Esophagus squamous epithelium (tissue), 5 donors: ENCODE measurements around the gene PLEKHA8. TPM values are rescaled to one million over a fixed set of nuclear protein-coding genes. Genes with fewer than 3 reads are reported as not detected.

ENCODE experiments used
- DNase-seq: peaks from one replicate; lab custom pipeline; 2025; lab: John Stamatoyannopoulos, UW
- H3K27ac ChIP-seq, 4 donors: fragments of 200-600 bp; sonication (generic); one replicate each; pipeline ENCODE4 v1.5.1; 2016 to 2019; ENCODE audit warnings: mild to moderate bottlenecking in 1 of 4
- H3K27me3 ChIP-seq, 4 donors: fragments of 200-600 bp; sonication (generic); 1 replicate in 3 of 4; 2 replicates in 1 of 4; pipeline versions ENCODE4 v1.5.1 to v1.6.0; 2017 to 2021; ENCODE audit warnings: antibody characterized with exemption in 1 of 4
- H3K36me3 ChIP-seq, 3 donors: fragments of 200-600 bp; sonication (generic); one replicate each; pipeline ENCODE4 v1.5.1; 2016 to 2019
- H3K4me1 ChIP-seq, 3 donors: fragments of 200-600 bp; sonication (generic); one replicate each; pipeline ENCODE4 v1.5.1; 2017 to 2019
- H3K4me3 ChIP-seq, 4 donors: fragments of 200-600 bp; sonication (generic); 1 replicate in 3 of 4; 2 replicates in 1 of 4; pipeline ENCODE4 v1.5.1; 2016 to 2019; ENCODE audit warnings: mild to moderate bottlenecking in 2 of 4, moderate library complexity in 1 of 4
- H3K9me3 ChIP-seq, 3 donors: fragments of 200-600 bp; sonication (generic); one replicate each; pipeline ENCODE4 v1.5.1; 2016 to 2019
- CTCF ChIP-seq, 6 experiments: fragments of 450-650 bp in 4 of 6; fragments of 200-600 bp in 2 of 6; sonication (generic) in 2 of 6; IDR thresholded peaks; one replicate each; pipeline ENCODE4 v1.5.1; 2016 to 2019; ENCODE audit warnings: antibody characterized with exemption in 6 of 6, mild to moderate bottlenecking in 4 of 6, moderate library complexity in 4 of 6
- POLR2A ChIP-seq, 4 donors: fragments of 450-650 bp; IDR thresholded peaks; one replicate each; pipeline ENCODE4 v1.6.1; 2017; ENCODE audit warnings: antibody characterized with exemption in 4 of 4, mild to moderate bottlenecking in 4 of 4, moderate library complexity in 3 of 4
- WGBS, 2 donors: methylation state at CpG; one replicate each; pipeline ENCODE4 v1.1.5; 2018; 5-methylcytosine and 5-hydroxymethylcytosine counted together
- intact Hi-C: fragments of 100-400 bp; cut with DNase I; formaldehyde crosslinking; loops from one replicate; pipeline ENCODE4 v1.15.0; 2022
- total RNA-seq, 4 donors: library from RNA; depleted of rRNA; stranded (reverse); fragments of >200 nt; gene quantifications; one replicate each; pipeline ENCODE4 v1.1.0, GENCODE V29; 2016
- donor health status: DM: yes; HTN: yes; CAD: no.

The PLEKHA8 gene
- total RNA-seq, 4 donors from 2014 or later = 5.1 to 10.5 (median 5.9) TPM

GRCh38 chr7:30115709-30116297 is 87.6 kb downstream of the PLEKHA8 start:
- TF ChIP-seq CTCF (IDR thresholded peaks at IDR 0.05) = no peak
- H3K36me3 ChIP-seq = no peaks in the 10 kb centered on the region
- no peak overlapping the region for H3K4me3 ChIP-seq
- no peak for DNase-seq
- H3K27ac ChIP-seq = no peak overlapping the region
- 86 to 89% methylated on average over 34 of the region's 34 CpGs for WGBS, 2 donors
- peaks cover 0 to 16% (median 11%) of the 10 kb centered on the region in 3 donors for H3K9me3 ChIP-seq
- no peaks in the 10 kb centered on the region for H3K27me3 ChIP-seq
- intact Hi-C loops = no loop called here
- H3K4me1 ChIP-seq = no peaks in the 10 kb centered on the region

- intact Hi-C loops = no loop called here
- TF ChIP-seq CTCF (IDR thresholded peaks at IDR 0.05) = no peak
- TF ChIP-seq POLR2A (IDR thresholded peaks at IDR 0.05) = no peak
- Histone ChIP-seq H3K9me3 (peaks cover 0 to 16% (median 11%) of the 10 kb centered on the region in 3 donors), H3K36me3 (no peaks in the 10 kb centered on the region), H3K27me3 (no peaks in the 10 kb centered on the region), H3K27ac (no peak overlapping the region), H3K4me3 (no peak overlapping the region), H3K4me1 (no peaks in the 10 kb centered on the region)
- WGBS, 2 donors = 72 to 82% methylated on average over 5 to 6 of the region's 6 CpGs
- DNase-seq = no peak
Observed at GRCh38 chr7:30116771-30117170, 88.6 kb downstream of the PLEKHA8 start.

- 84 to 96% methylated on average over 4 of the region's 4 CpGs for WGBS, 2 donors
Observed at GRCh38 chr7:30117896-30118295, 89.7 kb downstream of the PLEKHA8 start.

GRCh38 chr7:30119890-30120577 is 91.8 kb downstream of the PLEKHA8 start:
- intact Hi-C loops = no loop called here
- no peaks in the 10 kb centered on the region for H3K9me3 ChIP-seq
- WGBS, 2 donors = 82 to 84% methylated on average over 4 of the region's 4 CpGs
- no peaks in the 10 kb centered on the region for H3K4me1 ChIP-seq
- no peak overlapping the region for H3K27ac ChIP-seq
- TF ChIP-seq POLR2A (IDR thresholded peaks at IDR 0.05) = no peak
- no peak for TF ChIP-seq CTCF (IDR thresholded peaks at IDR 0.05)
- H3K4me3 ChIP-seq = no peak overlapping the region
- no peaks in the 10 kb centered on the region for H3K27me3 ChIP-seq
- no peaks in the 10 kb centered on the region for H3K36me3 ChIP-seq
- DNase-seq = no peak

More at GRCh38 chr7:30117896-30118295, 89.7 kb downstream of the PLEKHA8 start:
- H3K4me1 ChIP-seq = no peaks in the 10 kb centered on the region
- no peak overlapping the region for H3K4me3 ChIP-seq
- no peaks in the 10 kb centered on the region for H3K27me3 ChIP-seq
- TF ChIP-seq POLR2A (IDR thresholded peaks at IDR 0.05) = no peak
- no peak for TF ChIP-seq CTCF (IDR thresholded peaks at IDR 0.05)
- intact Hi-C loops = no loop called here
- no peaks in the 10 kb centered on the region for H3K36me3 ChIP-seq
- H3K27ac ChIP-seq = no peak overlapping the region
- H3K9me3 ChIP-seq = peaks cover 0 to 11% (median 5%) of the 10 kb centered on the region in 3 donors
- no peak for DNase-seq
